Medulla oblongata (tissue), 1 donor: Measurements from ENCODE around the gene ARHGEF10L.
"Not testable (repeated sequence)": the region's sequence is repeated elsewhere in the genome, so short reads cannot be mapped to it uniquely, and the experiment has no call there.

Experiments used
- DNase-seq: peaks from one replicate; pipeline ENCODE4 v3.0.0-alpha.2; 2015; ENCODE audit errors: extremely low spot score

Gene ARHGEF10L

DNA sequence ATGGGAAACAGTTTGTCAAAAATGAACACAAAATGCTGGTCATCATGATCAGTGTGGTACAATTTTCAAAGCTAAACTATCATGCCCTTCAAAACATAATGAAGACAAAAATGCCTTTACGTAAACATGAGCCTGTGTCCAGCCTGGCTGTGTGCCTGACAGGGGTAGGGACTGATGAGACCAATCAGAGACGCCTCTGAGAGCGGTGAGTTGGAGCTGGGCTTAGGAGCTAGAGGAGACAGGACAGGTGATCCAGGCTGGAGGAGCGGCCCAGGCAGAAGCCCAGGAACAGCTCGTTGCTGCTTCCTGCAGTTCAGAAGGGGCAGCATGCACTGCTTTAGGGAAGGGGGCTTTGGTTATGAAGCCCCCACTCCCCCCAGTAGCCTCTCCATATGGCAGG lies 70.0 kb downstream of the ARHGEF10L start:
- no peak for DNase-seq

DNA sequence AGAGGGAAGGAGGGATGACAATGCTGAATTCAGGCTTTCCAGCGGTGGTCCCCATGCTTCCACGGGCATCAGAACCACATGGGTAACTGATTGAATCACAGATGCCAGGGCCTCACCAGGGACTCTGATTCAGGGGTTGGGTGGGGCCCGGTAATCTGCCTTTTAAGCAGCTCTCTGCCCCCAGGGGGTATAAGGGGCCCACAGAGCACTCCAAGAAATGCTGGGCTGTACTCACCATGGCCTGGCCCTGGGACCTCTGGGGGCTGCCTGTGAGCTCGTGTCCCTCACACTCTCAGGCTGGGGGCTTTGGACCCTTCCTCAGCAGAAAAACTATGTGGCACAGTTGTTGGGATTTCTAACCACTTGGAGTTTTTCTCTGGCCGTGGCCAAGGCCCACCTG lies 70.6 kb downstream of the ARHGEF10L start:
- DNase-seq: no peak

DNA sequence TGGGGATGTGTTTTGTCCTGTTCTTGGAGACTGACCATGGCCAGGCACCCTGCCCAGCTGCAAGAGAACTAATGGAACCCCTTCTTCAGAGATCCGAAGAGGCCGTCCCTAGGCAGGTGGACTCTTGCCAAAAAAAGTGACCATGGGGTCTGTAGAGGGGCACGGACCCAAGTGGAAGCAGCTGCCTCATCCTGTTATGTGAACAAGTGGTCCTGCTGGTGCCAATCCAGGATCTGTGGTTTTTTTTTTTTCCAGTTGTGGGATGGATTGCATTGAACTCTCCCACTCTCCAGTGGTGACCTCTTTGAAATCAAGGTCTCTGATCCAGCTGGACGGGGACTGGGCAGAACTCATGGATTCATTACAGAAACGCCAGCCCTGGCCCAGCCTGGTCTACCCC lies 71.2 kb downstream of the ARHGEF10L start:
- no peak for DNase-seq

DNA sequence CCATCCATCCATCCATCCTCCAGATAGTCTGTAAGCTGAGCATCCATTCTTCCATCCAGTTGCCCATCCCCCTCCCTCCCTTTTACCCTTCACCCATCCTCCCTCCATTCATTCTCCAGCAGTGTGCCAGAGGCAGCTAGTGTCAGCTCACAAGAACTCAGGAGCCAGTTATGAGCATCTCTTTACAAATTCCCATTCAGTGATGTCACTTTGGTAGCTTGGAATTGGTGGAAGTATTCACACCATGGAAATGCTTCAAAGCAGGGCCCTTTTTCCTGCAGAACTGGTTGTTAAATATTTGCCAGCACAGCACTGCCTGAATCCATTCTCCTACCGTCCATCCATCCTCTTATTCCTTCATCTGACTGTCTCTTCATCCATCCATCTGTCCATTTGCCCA lies 72.5 kb downstream of the ARHGEF10L start:
- DNase-seq: no peak

DNA sequence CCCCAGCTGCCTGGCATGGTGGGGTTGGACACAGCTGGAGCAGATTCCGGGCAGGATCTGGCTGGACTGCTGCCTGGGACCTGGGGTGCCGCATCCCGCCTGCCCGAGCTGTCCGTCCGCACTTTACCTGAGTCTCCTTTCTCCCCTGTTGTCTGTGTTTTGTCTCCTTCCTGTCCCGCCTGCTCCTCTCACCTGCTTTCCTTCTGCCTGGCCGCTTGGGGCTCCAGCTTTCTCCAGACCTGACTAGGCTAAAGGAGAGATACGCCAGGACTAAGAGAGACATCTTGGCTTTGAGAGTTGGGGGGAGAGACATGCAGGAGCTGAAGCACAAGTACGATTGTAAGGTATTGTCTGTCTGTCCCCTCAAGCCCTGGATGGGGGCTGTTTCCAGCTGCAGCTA lies 73.3 kb downstream of the ARHGEF10L start:
- DNase-seq: no peak

DNA sequence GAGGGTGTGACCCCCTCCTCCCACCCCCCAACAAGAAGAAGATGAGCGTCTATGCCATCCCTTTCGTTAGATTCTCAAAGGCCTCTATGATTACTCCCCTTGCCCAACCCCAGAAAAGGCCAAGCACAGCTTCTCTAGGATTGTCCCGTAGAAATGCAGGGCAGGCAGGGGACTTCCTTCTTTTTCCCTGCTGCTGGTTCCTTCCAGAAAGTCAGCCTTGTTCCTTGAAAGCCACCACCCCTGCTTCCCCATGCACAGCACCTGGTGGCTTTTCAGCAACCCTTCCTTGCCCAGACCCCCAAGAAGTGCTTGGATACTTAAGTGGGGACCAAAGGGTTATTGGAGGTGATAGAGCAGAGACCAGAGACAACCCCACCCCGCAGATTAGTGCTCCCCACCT lies 75.1 kb downstream of the ARHGEF10L start:
- DNase-seq: no peak

DNA sequence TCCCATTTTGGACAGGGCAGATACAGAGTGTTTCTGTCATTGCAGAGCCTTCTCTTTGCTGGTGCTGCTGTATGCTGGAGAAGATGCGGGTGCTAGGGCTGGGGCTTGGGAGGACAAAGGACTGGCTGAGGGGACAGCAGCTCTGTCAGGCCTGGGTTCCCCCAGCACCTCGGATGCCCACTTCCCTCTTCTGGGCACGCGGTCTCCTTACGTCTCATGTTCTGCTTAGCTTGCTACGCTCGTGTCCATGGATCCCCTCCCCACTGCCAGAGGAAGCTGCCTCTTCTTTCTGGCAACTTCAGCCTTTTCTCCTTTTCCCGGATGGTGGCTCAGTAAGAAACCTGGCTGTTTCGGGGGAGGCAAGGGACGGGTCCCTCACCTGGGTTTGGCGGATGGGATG lies 75.7 kb downstream of the ARHGEF10L start:
- peak; percentile 63 for DNase-seq

DNA sequence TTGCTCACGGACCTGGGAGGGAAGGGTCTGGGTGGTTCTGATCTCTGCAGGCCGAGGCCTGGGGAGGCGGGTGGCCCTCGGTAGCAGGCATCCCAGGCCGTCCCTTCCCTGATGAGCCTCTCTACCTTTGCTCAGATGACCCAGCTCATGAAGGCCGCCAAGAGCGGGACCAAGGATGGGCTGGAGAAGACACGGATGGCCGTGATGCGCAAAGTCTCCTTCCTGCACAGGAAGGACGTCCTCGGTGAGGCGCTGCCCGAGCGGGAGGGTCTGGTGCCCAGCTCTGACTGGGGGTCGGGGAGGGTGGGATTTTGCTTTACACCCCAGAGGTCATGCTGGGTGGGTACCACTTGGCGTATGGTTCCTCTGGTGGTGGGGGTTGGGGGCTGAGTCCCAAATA lies 76.5 kb downstream of the ARHGEF10L start:
- DNase-seq: no peak

DNA sequence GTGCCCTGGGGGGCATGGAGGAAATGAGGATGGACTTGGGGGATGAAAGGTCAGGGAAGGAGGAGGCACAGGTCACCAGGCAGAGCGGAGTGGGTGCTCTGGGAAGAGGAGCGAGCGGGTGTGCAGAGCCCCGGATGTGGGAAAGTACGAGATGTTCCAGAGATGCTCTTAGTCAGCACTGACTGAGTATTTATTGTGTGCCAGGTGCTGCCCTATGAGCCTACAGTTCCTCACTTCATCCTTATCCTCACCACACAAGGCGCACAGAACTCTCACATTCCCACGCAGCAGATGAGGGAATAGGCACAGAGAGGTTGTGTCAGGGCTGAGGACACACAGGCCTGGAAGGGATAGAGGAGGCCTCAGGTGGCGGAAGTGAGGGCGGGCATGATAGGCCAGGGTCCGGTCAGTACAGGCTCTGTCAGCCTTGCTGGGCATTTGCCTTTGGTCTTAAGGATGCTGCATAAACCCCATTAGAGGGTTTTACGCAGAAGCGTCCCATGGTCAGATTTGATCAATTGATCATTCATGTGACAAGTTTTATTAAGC lies 77.3 kb downstream of the ARHGEF10L start:
- DNase-seq: no peak

DNA sequence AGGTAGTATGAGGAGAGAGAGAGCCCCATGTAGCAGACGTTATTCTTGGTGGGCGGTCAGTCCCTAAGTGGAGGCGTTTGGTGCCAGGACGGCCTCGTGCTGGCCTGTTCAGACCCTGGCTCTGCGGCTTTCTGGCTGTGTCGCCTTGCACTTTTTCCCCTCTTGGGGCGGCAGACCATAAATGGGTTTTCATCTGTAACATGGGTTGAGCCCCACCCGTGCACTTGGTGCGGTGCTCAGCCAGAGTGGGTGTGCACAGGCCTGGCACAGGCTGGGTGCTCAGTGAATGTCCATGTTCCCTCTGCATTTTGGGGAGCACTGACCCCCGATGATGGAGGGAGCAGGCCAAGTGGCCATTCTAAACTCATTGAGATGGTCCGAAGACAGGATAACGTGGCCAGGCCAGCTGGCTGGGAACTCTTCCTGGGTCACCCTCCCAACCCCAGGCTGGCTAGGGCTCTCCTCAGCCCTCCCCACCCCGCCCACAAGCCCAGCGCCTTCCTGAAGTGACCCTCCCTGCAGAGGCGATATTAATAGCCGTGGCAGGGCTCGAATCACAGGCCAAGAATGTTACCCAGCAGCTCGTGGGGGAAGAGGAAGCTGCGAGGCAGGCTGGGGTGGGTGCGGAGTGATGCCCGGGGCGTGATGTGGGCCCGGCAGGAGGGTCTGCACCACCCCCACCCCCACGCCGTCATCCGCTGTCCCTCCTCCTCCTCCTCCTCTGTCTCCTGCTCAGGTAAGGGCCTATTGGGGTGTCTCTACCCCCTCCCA lies 78.5 kb downstream of the ARHGEF10L start:
- peak; percentile 77 for DNase-seq

DNA sequence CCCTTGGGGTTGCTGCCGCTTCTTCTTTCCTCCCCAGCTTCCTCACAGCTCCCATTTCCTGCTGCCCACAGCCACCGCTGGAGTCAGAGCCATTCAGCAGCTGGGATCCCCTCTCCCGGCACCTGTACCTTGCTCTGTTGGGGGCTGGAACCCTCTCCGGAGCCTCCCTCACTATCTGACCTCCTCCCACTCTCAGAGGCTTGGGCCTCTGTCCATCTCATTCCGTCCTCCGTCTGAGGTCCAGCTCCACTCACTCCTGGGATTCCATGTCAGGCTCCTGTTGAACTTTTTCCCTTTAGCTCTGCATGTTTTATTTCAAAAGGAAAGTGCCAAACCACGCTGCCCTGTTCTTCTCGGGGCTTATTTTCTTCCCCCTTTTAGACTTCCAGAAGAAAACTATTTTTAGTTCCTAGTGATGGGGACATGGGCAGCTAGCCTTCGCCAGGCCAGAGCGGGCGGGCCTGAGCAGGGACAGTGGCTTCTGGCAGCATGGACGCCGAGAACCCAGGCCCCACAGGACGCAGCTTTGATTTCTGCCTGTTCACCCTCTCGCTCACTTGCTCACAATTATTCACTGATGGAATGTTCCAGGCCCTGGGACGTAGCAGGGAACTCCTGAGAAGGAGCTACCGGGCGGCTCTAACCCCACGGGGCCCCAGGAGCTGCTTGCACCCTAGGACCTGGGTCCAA lies 79.2 kb downstream of the ARHGEF10L start:
- DNase-seq: peak; percentile 38

DNA sequence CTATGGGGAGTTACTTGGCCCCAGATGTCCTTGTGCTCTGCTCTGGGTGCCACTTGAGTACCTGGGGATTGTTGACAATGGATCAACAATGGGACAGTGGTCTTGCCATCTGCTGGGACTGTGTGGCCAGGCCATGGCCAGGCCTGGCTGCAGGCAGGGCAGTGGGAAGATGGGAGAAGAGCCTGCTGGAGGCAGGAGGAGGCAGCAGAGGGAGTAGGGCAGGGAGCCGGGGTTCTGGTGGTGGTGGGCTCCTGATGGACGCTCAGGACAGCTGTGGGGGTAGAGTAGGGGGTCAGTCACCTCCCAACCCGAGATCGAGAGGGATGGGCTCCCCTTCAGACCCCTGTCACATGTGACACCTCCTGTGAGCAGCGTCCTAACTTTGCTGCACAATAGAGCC lies 81.0 kb downstream of the ARHGEF10L start:
- DNase-seq: no peak

DNA sequence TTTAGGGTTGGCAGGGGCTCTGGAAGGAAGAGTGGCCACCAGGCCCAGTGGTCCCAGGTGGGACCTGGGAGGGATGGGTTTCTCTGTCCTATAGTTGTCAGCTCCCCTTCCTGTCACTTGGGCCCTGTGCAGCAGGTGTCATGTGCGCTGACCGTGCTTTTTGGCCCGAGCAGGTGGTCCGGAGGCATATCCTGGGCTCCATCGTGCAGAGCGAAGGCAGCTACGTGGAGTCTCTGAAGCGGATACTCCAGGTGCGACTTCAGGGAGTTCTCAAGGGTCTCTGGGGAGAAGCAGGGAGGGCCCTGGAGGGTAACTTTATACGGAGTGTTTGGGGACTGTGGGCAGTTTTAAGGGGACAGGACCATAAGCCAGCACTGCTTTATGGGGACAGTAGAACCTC lies 82.2 kb downstream of the ARHGEF10L start:
- DNase-seq: no peak

DNA sequence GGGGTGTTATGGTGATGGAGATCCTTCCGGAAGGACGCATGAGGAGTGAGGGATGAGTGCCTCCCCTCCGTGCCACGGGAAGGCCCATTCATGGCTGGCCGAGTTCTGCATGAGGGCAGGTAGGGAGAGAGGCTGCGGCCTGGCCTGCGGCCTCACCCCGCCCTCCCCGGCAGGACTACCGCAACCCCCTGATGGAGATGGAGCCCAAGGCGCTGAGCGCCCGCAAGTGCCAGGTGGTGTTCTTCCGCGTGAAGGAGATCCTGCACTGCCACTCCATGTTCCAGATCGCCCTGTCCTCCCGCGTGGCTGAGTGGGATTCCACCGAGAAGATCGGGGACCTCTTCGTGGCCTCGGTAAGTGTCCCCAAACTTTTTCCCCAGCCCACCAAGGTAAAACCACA lies 83.3 kb downstream of the ARHGEF10L start:
- no peak for DNase-seq

DNA sequence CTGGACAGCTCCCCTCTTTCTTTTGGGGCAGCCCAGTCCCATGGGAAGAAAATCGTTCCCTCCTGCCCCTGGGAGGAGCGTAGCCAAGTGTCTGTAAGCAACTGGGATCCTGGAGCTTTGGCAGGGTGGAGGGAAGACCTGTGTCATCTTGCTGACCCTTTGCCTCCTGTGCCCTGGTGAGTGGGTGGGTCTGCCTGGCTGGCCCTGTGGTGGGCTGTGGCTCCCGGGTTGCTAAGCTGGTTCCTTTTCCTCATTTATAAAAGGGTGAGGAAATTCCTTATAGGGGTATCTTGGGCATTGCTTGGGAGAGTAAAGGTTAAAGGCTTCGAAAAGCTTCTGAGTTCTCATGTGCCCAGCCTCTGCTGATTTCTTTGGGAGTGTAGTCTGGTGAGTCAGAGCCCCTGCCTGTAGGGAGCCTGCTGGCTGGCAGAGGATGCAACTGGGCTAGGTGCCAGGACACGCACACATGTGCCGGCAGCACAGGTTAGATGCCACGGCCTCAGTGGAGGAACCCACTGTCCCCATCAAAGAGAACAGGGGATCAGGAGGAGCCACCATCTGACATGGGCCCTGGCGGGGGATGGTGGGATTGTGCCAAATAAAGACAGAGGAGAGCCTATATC lies 85.2 kb downstream of the ARHGEF10L start:
- DNase-seq: no peak

DNA sequence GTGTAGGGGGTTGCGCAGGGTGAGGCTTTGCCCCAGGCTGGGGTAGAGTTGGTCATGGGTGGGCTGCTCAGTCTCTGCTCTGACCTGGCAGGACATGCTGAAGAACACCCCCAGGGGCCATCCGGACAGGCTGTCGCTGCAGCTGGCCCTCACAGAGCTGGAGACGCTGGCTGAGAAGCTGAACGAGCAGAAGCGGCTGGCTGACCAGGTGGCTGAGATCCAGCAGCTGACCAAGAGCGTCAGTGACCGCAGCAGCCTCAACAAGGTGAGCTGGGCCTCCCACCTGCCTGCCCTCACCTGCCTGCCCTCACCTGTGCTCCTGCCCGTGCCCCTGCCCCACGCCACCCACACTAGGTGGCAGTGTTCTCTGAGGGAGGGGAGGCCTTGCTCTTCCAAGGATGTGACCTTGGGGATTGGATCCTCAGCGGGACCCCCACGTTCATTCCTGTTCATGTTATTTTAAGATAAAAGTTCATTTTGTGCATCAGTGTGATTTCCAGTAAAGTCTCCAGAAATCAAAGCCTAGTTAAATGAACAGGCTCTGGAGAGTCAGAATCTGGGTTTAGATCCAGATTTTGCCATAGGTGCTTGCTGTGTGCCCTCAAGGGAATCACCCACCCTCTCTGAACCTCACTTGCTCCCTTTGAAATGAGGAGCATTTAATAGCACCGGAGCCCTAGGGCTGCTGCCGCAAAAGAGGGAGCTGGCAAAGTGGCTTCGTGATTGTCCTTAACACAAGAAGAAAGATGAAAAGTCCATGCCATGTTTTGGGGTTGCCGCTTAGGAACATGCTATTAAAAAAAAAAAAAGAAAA lies 87.9 kb downstream of the ARHGEF10L start:
- no peak for DNase-seq

DNA sequence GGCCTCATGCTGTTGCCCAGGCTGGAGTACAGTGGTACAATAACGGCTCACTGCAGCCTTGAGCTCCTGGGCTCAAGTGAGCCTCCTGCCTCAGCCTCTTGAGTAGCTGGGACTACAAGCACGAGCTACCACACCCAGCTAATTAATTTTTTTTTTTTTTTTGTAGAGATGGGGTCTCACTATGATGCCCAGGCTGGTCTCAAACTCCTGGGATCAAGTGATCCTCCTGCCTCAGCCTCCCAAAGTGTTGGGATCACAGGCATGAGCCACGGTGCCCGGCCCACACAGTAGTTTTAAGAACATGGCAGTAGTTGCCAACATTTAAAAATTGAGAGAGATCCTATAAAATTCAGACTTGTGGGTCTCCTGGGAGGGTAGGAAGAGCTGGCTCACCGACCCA lies 89.5 kb downstream of the ARHGEF10L start:
- not testable (repeated sequence) for DNase-seq

DNA sequence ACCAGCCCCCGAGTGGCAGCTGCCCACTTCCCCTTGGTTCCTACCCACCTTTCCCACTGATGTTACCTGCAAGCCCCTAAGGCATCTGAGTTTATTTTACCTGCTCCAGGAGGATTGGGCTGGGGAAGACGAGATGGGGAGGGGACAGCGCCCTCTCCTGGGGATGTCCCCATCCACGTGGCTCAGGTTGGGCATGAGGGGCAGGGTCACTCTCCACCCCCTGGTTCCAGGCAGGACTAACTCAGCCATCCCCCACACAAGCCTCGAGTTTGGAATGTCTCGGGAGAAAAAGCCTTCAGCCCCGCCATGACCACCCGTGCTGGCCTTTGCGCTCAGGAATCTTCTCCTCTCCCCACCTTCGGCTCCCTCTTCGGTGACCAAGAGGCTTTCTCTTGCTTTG lies 90.0 kb downstream of the ARHGEF10L start:
- no peak for DNase-seq

DNA sequence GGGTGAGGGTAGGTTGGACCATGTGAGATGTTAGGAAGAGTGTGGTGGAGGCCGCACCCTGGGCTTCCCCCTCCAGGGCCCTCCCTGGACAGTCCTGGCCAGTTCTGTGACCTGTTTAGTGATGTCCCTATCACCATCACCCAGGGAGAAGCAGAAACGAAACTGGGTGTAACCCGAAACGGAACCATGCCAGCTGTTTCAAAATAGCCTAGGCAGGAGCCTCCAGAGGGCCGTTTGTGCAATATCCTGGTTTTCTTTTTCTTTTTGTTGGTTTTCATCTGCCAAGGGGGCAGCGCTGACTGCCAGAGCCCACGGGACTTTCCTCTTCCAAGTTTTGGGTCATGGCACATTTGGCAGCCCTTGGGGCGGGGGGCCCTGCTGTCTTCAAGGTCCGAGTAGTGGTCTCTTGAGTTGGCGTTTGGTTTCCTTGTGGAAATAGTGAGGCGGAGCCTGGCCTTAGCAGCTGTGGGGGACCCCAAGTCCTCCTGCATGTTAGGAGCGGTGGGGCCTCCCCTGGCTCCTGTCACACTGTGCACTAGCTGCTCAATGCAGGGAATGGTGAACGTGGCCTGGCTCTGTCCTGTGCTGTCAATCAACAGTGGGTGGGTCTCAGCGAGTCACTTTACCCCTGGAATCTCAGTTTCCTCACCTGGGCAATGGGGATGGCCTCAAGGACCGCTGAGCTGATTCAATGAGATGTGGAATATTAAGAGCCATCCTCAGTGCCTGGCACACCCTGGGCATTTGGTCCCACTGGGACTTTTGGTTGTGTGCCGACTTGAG lies 90.7 kb downstream of the ARHGEF10L start:
- peak; percentile 80 for DNase-seq

DNA sequence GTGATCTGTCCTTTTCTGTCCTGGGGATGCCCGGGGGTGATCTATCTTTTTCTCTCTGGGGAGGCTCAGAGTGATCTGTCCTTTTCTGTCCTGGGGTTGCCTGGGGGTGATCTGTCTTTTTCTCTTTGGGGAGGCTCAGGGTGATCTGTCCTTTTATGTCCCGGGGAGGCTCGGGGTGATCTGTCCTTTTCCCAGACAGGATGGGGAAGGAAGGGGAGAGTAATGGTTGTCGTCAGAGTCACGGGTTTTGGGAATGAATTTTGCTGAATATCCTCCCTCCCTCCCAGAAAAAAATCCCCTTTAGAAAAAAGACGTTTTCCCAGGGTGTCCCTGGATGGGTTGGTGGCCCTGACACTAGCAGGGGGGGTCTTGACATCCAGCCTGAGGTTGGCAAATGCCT lies 91.5 kb downstream of the ARHGEF10L start:
- no peak for DNase-seq

DNA sequence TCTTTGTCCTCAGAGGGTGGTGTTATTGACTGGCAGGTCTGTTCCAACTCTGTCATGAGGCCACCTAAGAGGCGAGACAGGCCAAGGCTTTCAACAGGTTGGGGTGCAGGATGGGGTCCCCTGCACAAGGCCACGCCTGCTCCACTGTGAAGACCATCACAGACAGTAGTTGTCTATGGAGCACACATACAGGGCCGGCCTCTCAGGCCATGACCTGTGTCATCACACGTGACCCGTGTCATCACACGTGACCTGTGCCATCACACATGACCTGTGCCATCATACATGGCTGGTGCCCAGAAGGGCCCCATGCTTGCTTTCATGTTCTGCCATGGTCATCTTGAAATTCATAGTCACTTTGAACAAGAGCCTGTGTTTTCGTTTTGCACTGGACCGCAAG lies 91.9 kb downstream of the ARHGEF10L start:
- DNase-seq: no peak
